ENCODE results near the gene MAFG.

DNA sequence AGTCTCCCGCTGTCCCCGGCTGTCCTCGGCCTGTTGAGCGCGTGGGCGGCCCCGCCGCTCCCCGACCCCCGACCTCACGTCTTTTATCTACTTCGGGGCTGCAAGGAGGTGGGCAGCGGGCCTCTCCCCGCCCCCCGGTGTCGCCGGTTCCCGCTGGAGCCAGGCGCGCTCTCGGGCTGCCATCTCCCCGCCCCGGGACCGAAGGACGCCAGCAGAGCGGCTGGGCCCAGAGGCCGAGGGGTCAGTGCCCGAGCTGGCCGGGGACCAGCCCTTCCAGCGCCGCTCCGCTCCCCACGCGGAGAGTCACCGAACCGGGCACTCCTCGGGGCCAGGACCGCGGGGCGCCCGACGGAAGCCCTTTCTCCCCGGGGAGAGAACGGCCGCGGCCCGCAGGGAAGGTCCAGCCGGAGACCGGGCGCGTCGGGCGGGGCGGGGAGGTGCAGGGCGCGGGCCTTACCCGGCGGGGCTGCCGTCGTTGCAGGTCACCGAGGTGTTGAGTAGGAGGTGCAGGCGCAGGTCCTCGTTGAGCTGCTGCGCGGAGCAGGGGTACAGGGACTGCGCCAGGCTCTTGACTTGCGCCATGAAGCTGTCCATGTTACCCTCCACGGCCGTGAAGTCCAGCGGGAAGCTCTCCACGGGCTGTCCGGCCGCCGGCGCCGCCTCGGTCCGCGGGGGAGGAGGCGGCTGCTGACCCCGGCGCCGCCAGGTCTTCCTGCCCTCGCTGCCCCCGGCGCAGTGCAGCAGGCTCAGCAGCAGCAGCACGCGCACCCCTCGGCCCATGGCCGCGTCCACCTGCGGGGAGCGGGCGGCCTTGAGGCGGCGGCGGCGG, 32.8 kb upstream of the MAFG start:
- TF ChIP-seq ZNF263 (CRISPR knock-in tag; IDR thresholded peaks at IDR 0.05; ENCODE audit: low read depth) (no peak), ZNF232 (CRISPR knock-in tag; IDR thresholded peaks at IDR 0.05) (no peak), SMAD3 (CRISPR knock-in tag; IDR thresholded peaks at IDR 0.05; ENCODE audit: borderline replicate concordance) (no peak), FOXJ3 (CRISPR knock-in tag; IDR thresholded peaks at IDR 0.05; ENCODE audit: borderline replicate concordance) (no peak), NR3C1 (CRISPR knock-in tag; conservative IDR thresholded peaks at IDR 0.05; ENCODE audit: low read depth) (no peak), TEAD1 (CRISPR knock-in tag; IDR thresholded peaks at IDR 0.05) (no peak), ESRRA (CRISPR knock-in tag; IDR thresholded peaks at IDR 0.05; ENCODE audit: borderline replicate concordance) (no peak), GTF2I (CRISPR knock-in tag; conservative IDR thresholded peaks at IDR 0.05) (no peak)
- TF ChIP-seq, protein P1, sequence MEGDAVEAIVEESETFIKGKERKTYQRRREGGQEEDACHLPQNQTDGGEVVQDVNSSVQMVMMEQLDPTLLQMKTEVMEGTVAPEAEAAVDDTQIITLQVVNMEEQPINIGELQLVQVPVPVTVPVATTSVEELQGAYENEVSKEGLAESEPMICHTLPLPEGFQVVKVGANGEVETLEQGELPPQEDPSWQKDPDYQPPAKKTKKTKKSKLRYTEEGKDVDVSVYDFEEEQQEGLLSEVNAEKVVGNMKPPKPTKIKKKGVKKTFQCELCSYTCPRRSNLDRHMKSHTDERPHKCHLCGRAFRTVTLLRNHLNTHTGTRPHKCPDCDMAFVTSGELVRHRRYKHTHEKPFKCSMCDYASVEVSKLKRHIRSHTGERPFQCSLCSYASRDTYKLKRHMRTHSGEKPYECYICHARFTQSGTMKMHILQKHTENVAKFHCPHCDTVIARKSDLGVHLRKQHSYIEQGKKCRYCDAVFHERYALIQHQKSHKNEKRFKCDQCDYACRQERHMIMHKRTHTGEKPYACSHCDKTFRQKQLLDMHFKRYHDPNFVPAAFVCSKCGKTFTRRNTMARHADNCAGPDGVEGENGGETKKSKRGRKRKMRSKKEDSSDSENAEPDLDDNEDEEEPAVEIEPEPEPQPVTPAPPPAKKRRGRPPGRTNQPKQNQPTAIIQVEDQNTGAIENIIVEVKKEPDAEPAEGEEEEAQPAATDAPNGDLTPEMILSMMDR (IDR thresholded peaks at IDR 0.05), result no peak
- TF ChIP-seq, protein P2, sequence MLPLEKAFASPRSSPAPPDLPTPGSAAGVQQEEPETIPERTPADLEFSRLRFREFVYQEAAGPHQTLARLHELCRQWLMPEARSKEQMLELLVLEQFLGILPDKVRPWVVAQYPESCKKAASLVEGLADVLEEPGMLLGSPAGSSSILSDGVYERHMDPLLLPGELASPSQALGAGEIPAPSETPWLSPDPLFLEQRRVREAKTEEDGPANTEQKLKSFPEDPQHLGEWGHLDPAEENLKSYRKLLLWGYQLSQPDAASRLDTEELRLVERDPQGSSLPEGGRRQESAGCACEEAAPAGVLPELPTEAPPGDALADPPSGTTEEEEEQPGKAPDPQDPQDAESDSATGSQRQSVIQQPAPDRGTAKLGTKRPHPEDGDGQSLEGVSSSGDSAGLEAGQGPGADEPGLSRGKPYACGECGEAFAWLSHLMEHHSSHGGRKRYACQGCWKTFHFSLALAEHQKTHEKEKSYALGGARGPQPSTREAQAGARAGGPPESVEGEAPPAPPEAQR (CRISPR knock-in tag; IDR thresholded peaks at IDR 0.05), result no peak

Data from WTC11 (cell line).